HG02938 (cell line): ENCODE results near the gene SAPCD2.

ENCODE experiments used
- ATAC-seq: cut with Tn5 transposase; IDR thresholded peaks from one replicate; pipeline ENCODE4 v1.9.1; 2021; ENCODE audit warnings: mild to moderate bottlenecking, moderate library complexity; ENCODE audit not compliant: unreplicated experiment

Gene SAPCD2

GRCh38 chr9:137107312-137107921 lies 37.1 kb upstream of the SAPCD2 start:
- no peak for ATAC-seq

- ATAC-seq = no peak
These were observed 36.4 kb upstream of the SAPCD2 start for GRCh38 chr9:137106662-137107250.

DNA sequence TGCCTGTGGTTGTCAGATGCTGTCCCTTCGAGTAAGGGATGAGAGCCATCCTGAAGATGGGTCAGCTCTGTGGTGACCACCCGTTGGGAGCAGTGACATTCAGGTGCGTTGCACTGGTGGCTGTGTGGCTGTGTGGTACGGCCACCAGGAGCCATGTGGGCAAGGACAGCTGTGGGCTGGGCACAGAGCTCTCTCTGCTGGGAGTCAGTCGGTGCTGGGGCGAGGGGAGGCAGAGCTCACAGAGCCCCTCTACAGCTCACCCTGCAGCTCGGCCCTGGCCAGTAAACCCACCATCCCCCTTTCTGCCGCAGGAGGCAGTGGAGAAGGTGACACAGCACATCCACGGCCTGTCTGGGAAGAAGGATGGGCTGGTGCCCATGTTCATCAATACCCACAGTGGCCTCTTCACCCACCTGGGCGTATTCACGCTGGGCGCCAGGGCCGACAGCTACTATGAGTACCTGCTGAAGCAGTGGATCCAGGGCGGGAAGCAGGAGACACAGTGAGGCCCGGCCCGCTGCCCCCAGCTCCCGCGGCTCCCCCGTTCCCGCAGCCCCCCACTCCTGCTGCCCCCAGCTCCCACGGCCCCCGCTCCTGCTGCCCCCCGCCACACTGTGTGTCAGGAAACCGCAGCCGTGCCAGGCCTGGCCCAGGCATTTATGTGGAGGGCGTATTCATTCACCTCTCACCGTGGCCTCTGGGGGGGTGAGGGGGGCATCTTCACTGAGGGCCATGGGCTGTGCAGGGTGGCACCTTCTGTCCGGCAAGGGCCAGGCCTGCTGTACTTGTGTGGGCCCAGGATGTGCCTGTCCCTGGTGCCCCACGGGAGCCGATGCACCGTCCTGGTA lies 35.7 kb upstream of the SAPCD2 start:
- no peak for ATAC-seq

DNA sequence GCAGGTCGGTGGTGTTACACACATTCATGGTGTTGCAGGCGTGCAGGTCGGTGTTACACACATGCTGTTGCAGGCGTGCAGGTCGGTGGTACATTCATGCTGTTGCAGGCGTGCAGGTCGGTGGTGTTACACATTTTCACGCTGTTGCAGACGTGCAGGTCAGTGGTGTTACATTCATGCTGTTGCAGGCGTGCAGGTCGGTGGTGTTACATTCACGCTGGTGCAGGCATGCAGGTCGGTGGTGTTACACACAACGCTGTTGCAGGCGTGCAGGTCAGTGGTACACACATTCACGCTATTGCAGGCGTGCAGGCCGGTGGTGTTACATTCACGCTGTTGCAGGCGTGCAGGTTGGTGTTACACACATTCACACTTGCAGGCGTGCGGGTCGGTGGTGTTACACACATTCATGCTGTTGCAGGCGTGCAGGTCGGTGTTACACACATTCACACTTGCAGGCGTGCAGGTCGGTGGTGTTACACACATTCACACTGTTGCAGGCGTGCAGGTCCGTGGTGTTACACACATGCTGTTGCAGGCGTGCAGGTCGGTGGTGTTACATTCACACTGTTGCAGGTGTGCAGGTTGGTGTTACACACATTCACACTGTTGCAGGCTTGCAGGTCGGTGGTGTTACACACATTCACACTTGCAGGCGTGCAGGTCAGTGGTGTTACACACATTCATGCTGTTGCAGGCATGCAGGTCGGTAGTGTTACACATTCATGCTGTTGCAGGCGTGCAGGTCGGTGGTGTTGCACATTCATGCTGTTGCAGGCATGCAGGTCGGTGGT lies 33.0 kb upstream of the SAPCD2 start:
- no peak for ATAC-seq

DNA sequence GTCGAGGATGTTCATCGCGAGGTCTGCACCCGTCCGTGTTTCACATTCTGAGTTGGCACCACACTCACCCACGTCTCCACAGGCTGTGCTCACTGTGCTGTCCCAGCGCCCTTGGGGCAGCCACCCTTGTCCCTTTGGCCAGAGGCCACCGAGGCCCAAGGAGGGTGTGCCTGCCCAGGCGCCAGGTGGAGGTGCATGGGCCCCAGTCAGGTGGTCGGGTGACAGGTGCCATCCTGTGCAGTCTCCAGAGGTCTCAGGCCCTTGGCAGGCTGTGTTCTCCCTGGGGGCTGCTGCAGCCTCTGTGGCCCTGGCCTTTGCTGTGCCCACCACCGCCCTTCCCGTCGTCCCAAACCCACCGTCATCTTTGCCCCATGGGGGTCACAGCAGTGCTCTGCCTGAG lies 28.9 kb upstream of the SAPCD2 start:
- ATAC-seq = no peak

- no peak for ATAC-seq
These were observed 27.6 kb upstream of the SAPCD2 start for GRCh38 chr9:137097761-137098462.

GRCh38 chr9:137096785-137097546 lies 26.6 kb upstream of the SAPCD2 start:
- no peak for ATAC-seq

DNA sequence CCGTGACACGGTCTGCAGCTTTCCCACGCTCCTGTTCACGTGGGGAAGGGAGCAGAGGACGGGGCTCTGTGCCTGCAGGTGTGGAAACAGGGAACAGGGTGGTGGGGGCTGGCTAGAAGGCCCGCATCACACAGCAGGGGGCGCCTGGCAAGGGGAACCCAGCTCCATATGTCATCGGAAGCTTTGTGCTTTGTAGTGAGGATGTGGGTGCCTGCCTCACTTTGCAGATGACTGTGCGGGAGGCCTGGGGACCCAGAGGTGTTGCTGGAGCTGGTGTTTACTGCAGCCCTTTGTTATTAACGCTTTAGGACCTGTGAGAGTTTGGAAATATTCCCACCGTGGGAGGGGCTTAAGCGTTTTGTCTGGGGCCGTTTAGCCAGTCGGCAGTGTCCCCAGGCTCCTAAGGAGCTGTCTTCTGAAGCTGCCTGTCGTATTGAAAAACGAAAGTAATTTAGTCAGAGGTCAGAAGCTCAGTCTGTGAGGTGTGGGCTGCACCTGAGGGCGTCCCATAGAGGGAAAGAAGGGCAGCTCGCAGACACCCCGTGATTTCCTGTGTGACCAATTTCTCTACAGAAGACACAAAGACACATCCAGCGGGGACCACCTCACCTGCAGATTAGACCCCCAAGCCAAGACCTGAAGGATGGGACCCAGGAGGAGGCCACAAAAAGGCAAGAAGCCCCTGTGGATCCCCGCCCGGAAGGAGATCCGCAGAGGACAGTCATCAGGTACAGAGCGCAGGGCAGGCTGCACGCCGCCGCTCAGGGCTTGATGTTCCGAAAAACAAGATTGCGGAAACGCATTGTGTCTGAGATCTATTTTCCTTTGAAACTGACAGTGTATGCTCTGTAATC lies 25.5 kb upstream of the SAPCD2 start:
- peak; percentile 88 for ATAC-seq

GRCh38 chr9:137089232-137089947 lies 19.0 kb upstream of the SAPCD2 start:
- ATAC-seq = no peak

DNA sequence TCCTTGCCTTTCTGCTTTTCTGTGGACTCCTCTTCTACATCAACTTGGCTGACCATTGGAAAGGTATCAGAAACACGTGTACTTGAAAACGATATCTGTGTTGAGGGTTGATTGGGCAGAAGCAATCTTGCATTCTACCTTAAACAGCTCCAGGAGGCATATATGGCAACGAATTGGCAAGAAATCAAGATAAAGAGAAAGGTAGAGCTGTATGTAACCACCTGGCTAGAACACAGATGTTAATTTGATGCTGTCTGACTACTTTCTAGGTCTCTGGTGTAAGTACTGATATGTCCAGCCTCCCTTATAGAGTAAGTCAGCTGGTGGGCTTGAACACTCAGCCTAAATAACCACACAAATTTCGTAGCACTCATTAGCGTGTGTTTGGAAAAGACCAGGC lies 17.8 kb upstream of the SAPCD2 start:
- no peak for ATAC-seq

DNA sequence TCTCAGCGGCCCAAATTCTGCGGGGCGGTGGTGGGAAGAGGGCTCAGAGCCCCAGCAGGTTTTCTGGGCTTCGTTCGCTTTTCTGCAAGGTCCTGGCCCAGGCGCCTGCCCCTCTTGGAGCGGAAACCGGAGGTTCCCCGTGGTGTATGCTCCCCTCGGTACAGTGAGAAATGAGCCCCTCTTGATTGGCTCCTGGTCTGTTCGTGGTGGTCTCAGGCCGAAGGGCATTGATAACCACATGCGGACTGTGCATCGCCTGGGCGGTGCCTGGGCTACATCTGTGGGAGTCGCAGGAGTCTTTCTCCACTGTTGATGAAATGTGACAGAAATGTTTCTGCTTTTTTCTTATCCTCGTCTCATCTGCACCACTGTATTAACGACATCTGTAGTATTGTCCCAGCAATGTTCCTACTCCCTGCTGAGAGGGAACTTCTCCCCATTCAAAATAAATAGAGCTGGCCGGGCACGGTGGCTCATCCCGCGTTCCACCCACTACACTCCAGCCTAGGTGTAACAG lies 17.1 kb upstream of the SAPCD2 start:
- ATAC-seq = peak; percentile 0

DNA sequence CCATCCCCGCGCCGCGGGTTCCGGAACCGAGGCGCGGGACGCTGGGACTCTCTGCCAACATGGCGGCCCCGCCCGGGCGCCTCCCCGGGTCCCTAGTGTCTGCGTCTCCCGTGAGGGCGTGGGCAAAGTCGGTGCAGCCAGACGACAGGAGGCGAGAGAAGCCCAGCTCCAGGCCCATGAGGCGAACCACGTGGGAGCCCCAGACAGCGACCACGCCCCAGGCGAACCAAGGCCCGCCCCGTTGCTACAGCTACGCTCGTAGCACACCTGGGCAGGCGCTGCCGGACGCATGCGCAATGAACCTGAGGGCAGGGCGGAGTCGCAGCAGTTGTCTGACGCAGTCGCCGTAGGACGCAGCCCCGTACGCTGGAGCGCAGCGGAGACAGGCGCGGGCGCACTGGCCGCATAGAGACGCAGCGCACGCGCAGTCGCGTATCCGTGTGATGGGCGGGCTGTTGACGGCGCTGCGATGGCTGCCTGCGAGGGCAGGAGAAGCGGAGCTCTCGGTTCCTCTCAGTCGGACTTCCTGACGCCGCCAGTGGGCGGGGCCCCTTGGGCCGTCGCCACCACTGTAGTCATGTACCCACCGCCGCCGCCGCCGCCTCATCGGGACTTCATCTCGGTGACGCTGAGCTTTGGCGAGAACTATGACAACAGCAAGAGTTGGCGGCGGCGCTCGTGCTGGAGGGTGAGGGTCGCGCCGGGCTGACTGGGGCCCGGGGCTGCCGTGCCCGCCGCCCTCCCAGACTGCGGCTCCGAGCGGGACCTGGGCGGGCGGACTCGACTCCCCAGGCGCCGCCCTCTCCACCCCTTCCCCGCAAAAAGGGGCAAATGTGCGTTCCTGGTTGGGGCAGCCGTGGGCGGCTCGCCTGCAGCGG lies 16.4 kb upstream of the SAPCD2 start, which contains the start of gene MAN1B1:
Gene MAN1B1 (plus strand): TSS at position 455 of the 878 bp plus-strand sequence. CDS start 15 bp downstream, at position 470.
- ATAC-seq = peak; percentile 83

DNA sequence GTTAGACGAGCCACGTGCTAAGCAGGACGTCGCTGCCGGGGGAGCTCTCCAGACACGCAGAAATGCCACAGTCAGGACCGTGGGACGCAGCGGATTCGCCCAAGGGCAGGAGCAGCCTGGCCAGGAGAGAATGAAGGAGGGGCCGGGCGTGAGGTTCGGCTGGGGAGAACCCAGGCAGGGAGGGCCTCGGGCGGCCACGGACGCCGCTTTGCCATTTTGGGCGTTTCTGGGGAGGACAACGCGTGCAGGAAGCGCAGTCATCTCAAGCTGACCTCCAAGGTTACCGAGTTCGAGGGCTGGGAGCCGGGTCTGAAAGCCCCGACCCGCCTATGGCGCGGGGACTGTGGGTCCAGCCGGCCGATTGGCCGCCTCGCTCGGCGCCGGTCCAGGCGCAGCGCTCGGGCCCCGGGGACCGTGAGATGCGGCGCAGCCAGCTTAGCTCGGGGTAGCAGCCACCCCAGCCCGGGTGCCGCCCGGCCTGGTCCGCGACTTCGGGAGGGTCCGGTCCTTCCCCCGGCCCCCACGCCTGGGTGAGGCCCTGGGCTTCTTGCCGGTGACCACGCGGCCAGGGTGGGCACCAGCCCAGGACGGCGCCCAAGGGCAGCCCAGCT lies 15.7 kb upstream of the SAPCD2 start:
- ATAC-seq = peak; percentile 4

DNA sequence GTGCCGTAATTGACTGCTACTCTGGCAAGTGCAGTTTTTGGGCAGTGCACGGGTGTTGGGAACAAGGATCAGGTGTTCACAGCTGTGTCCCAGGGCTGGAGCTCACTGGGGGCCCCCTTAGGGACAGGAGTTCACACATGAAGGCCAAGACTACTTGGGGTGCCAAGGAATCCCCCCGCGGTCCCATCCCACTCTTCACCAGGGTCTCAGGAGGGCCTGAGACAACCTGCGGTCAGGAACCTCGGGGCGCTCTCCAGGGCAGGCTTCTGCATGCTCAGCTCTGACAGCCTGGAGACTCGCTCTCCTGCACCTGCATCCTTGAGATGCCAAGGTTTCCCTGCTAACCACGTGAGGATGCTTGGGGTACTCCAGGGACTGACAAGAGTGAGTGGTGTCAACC lies 14.2 kb upstream of the SAPCD2 start:
- ATAC-seq = no peak

DNA sequence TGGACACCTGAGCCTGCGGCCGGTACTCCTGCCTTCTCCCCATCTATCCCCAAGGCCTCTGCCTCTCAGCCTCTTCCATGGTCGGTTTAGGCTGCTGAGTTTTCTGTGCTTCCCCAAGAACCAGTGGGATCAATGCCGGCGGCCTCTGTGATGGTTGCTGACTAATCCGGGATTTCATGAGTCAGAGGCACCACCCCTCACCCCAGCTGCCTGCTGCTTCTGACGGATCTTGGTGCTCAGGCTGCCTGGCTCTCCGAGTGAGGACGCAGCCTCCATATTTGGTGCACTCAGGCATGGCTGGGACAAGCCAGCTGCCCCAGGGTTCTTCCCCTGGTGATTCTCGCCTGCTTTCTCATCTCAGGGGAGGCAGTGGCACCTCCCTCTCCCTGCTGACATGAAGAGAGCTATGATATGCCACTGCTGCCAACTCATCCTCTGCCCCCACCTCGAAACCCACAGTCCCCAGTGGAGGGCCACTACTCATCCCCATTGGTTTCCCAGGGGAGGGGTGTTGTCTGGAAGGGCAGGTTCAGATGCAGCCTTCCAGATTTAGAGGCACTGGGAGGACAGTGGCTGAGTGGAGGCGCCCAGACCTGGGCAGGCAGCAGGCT lies 13.1 kb upstream of the SAPCD2 start:
- no peak for ATAC-seq

DNA sequence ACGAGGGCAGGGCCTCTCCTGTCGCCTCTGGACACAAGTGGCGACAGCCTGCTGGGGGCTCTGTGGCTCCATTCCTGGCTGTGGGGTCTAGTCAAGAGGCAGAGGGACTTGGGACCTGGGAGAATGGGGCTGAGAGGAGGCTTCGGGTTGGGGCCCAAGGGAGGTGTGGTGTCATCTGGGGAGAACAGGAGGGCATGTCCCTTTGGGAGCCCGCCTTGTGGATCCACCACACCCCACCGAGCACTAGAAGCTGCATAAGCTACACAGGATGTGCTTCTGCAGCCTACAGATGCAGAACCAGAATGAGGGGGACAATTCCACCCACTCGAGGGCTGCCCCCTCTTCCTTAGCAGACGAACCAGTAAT lies 12.6 kb upstream of the SAPCD2 start:
- no peak for ATAC-seq
